Right kidney (tissue), 1 donor: Measurements from ENCODE around the gene VEGFA.
"Not testable (repeated sequence)": the region's sequence is repeated elsewhere in the genome, so short reads cannot be mapped to it uniquely, and the experiment has no call there.

ENCODE experiments used
- DNase-seq: peaks from one replicate; pipeline ENCODE4 v3.0.0-alpha.2; 2016

Gene VEGFA

DNA sequence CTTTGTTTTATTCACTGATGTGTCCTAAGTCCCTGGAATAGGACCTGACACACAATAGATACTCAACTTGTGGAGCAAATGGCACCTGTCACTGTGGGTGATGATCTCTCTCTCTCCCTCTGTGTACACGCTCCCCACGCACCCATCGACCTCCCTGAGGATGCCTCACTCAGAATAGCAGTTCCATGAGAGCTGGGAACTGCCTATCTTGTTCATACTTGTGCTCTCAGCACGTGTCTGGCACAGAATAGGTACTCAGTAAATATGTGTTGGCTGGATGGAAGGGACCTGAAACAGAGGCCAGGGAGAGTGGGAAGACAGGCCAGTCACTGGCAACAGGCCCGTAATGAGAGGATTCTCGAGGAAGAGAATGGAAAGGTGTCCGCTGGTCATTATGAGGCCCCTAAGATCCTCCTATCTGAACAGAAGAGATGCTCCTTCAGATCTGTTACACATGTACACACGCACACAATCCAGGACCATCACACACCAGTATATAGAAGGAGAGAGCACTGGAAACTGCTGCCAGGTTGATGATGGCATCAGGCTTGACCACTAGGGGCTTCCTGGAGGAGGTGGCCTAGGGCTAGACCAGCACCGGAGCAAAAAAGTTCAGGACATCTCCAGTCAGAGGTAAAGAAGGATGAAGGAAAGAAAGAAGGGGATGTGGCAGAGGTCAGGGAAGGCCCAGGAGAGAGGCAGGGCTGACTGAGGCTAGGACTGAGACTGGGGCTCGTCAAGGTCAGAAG lies 30.9 kb downstream of the VEGFA start:
- DNase-seq, result no peak

DNA sequence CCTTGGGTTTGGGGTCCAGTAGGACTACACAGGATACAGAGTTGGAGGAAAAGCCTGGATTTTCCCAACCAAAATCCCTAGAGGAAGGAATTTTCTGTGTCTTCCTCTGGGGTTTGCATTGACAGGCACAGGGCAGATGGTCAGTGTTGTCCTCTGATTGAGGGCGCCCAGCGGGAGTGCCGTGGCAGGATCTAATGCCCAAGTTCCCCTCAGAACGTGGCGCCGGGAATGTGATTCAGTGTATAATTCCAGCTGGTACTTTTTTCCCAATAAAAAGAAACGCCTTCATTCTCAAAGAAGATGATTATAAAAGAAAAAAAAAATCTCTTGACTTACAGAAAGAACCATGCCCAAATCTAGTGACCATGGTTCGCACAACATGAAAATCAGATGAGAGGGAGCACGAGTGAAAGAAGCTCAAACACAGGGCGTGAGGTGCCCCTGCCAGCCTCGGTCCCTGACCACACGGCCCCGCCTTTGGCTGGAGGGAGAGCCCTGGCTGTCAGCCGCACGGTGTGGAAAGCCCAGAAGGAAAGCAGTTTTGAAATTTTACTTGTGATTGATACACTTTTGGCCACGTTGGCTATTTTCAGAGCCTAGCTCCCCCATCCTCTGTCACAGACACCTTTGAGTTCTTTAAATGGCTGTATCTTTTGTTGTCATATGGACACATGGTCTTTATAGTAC lies 31.6 kb downstream of the VEGFA start:
- DNase-seq, result no peak

DNA sequence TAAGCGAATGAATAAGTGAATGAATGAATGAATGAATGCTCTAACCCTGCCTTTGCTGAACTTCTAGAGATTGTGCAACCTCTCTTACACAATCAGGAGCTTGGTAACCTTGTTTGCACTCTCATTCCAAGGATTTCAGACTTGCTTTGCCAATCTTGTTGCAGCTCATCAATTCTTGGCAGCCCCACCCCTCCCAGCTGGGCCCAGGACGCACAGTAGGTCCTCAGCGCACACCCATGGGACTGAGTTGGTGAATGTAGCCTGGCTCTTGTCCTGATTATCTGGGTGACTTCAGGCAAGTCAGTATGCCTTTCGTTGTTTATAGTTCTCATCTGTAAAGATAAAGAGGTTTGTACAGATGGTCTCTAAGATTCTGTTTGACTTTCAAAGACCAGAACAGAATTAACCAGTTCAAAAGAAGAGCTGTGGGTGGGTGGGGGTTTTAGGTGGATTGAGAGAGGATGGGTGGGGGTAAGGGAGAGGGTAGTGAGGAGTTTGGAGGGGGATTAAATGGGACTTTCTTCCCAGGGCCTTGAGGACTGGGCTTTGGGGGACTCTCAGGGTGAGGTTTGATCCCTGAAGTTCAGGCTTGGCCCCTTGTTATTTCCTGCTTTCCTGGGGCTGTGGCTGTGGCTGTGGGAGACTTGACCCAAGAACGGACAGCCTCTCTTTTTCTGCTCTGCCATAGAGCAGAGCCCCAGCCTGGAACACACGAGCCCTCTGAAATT lies 33.2 kb downstream of the VEGFA start:
- DNase-seq, result no peak

DNA sequence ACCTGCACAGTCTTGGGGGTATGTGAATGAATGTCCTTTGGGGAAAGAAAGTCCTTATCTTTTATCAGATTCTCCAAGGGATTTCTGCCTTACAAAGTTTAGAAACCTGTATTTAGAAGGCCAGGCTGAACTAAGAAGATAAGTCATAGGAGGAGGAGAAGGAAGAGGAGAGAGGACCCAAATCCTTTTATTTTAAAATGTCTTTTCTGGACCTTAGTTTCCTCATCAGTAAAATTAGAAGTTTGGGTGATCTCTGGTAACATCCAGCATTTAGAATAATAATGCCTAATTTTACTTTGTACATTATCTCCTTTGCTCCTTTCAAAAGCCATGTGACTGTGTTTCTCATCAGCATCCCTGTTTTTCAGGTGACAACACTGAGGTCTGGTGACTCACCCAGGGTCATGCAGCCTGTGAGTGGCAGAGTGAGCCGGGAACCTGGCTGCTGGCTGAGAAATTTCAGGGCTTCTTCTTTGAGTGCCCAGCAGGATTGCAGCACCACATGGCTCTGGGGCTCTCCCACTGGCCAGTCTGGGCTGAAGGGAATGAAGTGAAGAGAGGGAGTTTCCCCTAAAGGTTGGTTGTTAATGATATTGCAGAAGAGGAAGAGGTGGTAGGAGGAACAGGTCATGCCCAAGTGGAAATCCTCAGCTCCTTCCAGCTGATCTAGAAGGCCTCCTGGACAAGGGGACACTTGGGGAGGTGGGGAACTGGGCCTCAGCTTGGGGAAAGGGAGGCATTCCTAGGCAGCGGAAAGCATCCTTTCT lies 34.0 kb downstream of the VEGFA start:
- no peak for DNase-seq

DNA sequence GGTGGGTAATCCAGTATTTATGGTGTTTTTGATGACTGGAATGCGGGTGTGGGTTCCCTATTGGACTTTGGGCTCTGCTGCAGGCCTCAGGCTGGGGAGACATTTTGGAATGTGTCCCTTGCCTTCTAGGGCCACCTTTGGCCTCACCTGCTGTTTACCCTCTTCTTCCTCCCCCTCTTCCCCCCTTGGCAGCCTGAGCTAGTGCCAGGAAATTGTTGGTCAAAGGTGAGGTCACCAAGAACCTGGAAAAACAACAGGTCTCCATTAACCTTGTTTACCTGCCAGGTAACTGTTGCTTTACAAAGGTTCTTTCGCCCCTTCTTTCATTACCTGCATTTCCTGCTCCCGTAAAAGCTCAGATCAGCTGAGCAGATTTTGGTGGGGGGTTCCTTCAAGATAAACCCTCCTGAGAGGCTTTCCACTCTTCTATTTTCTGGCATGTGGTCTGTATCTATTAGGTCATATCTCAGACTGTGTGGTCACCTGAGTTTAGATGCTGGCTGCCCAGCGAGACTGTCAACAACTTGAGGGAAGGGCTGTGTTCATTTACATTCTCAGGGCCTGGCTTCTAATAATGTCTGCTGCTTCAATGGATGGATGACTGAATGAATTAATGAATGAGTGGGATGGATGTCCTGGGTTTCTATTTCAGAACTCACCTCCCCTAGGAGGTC lies 34.7 kb downstream of the VEGFA start:
- no peak for DNase-seq

DNA sequence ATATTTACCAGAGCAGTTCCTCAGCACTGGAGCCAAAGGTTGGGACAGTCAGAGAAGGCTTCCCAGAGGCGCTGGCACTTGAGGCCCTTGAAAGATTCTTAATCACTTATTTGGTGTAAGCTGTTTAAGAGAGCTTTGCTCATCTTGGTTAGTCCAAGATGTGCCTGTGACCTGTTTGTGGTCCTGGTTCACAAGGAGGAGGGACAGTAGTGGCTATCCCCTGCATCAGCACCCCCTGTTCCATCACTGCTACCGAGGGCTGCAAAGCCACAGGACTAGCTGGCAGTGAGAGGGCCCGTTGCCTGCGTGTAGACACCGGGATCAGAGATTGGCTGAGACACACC lies 35.7 kb downstream of the VEGFA start:
- no peak for DNase-seq

DNA sequence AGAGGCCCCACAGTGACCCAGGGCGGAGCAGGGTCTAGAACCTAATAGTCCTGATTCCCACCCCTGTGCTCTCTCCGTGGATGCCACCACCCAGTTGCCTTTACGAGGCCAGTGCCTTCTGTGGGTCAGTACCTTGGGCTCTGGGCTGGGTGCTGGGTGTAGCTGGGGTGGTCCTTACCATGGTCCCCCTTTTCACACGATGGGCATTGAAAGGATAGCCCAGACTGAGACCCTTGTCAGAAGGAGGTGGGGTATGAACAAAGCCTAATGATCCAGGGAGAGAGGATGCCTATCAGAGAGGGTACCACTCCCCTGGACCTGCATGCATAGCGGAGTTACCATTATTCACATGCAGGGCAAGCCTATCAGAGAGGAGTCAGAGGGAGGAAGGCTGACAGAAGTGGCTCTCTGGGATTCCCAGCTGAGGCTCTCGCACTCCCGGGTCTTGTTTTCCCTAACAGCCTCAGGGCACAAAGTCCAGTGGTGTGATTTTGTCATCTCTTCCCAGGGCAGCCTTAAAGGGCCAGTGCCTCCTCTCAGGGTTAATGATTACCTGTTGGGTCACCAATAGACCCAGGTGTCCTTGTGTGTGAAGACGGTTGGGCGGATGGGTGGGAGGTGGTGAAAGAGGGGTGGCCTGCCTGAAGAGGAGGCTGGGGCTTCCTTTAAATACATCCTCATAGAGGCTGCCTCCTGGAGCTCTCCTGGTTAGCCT lies 36.2 kb downstream of the VEGFA start:
- DNase-seq, result no peak

DNA sequence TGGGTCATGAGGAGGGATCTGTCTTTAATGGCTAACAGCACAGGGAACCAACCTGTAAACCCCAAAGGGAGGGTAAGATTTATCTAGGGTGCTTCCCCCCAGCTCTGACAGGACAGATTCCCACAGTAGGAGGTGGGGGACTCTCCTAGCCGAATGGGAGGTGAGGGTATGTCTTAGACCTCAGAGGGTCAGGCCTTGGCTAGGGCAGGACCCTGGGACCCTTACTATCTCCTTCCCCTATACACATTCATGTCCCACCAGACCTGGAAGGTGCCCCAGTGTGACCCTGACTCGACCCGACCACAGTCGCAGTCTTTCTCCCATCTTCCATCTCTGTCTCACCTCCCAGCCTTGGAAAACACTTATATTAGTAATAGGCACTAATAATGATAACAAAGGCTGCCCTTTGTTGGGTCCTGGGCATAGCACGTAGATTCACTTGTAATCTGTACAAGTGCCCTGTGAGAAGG lies 36.8 kb downstream of the VEGFA start:
- DNase-seq, result no peak

DNA sequence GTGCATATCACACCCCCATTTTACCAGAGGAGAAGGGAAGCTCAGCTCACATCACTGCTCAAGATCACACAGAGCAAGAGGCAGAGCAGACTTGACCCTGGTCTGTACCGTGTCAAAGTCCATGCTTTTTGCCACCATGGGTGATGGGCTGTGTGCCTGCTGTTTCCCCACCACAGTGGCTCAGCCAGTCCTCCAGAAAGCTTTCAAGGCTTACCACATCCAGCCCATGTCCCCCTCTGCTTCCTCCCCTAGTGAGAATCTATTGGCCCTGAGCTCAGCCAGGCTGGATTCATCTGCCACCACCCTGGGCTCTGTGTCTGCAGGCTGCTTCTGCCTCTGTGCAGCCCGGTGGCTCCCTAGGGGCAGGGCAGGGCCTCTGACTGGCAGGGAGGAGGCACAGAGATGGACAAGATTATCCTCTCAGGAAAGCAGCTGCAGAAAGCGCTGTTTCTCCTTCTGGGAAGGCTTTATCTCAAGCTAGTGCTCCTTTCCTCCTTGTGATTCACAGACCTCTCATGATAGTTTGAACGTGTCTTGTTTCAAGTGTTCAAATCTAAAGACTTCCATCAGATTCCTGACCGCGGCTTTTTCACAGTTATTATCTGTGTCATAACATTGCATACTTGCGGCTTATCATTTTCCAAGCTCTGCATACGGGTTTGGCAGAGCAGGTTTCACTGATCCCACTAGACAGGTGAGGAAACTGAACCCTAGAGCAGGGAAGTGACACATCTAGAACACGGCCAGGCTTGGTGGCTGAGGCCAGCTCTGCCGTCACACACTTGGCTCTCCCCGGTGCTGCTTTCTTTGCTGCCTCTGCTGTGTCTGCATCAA lies 37.4 kb downstream of the VEGFA start:
- no peak for DNase-seq

DNA sequence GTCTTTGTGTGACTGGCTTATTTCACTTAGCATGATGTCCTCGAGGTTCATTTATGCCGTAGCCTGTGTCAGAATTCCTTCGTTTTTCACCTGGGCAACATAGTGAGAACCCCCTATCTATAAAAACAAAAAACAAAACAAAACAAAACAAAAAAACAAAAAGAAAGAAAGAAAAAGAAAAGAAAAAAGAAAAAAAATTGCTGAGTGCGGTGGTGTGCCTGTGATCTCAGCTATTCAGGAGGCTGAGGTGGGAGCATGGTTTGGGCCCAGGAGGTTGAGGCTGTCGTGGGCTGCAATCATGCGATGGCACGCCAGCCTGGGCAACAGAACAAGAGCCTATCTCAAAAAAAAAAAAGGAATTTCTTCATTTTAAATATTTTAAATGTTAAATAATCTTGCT lies 38.4 kb downstream of the VEGFA start:
- DNase-seq, result no peak

DNA sequence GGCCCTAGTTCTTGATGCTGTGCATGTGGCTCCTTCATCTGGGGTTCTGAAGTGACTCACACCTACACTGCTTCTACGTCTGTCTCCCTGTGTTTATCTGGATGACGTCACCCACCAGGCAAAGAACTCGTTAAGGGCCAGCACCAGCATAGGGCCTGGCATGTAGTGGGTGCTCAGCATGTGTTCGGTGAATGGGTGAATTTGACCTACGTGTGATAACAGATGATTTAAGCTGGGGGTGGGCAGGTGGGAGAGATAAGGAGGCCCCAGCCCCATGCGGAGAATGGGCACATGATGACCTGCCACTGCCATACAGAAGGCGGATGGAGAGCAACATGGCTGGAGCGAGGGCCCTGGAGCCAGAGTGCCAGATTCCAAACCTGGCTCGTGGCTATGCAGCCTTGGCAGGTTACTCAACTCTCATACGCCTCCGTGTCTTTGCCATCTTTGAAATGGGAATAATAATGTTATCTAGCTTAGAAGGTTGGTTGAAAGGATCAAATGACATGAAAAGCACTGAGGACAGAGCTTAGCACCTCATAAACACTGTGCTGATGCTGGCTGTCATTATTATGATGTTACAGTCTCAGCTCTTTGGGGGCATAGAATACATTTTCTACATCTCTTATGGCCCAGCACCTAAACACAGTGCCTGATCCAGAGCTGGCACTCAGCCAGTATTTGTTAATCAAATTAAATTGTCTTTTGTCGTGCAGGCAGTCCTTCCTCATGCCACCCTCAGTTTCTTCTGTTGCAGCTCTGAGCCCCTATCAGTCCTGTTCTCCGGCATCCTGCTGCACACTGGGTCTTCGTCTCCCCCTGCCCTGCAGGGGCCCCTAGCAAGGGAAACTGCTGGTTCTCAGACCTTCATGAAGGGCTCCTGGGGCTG lies 39.6 kb downstream of the VEGFA start:
- DNase-seq, result no peak

DNA sequence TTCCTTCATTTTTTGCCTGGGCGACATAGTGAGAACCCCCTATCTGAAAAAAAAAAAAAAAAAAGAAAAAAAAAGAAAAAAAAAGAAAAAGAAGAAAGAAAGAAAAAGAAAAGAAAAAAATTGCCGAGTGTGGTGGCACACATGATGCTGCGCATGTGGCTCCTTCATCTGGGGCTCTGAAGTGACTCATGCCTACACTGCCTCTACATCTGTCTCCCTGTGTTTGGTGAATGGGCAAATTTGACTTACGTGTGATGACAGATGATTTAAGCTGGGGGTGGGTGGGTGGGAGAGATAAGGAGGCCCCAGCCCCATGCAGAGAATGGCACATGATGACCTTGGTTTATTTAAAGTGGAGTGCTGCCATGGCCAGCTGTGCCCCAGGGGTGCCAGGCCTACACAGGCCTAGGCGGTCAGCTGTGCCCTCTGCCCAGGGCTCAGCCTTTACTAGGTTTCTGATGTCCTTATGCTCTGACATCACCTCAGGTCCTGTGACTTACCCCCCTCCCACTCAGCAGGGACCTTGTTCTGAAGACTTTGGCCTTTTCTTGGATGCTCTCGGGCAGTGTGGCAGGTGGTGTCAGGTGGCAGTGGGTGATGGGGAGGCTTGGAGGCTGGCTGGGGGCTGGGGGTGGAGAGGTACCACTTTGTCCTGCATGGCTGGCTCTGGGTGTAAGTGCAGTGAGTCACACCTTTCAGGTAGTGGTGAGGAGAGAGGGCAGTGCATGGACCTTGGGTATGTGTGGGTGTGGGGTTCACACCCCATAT lies 41.1 kb downstream of the VEGFA start:
- no peak for DNase-seq

DNA sequence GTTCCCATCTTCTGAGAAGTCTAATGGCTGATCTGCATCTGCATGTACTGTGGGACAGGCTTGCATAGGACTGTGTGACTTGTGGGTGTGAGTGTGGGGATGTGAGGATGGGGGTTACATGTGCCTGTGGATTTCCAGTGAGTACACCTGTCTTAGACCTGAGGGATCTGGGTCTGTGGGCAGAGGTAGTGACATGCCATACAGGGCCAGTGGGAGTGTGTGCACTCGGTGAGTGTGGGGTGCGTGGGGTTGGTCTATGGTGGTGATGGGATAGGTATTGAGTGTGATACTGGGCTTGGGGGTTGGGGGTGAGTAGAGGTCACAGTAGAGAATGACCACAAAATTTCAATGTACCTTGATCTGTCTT lies 41.7 kb downstream of the VEGFA start:
- DNase-seq, result no peak

DNA sequence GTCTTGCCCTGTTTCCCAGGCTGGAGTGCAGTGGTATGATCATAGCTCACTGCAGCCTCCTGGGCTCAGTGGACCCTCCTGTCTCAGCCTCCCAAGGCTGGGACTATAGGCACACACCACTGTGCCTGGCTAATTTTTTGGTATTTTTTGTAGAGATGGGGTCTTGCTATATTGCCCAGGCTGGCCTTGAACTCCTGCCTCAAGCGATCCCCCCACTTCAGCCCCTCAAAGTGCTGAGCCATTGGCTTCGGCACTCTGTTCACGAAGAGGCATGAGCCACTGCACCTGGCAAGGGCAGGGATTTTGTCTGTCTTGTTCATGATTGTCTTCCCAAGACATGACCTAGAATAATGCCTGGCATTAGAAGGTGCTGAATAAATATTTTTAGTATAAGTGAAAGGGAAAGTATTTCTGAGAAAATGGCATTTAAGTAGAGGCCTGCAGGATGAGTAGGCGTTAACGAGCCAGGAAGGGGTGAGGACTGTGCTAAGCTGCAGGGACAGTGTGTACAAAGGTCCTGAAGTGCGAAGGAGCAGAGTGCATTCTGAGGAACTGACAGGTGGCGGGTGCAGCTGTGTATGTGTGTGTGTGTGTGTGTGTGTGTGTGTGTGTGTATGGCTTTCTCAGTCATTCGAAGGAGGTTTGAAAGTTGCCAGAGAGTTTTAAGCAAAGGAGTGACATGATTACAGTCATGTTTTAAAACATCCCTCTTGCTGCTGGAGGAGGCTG lies 43.0 kb downstream of the VEGFA start:
- DNase-seq, result no peak

DNA sequence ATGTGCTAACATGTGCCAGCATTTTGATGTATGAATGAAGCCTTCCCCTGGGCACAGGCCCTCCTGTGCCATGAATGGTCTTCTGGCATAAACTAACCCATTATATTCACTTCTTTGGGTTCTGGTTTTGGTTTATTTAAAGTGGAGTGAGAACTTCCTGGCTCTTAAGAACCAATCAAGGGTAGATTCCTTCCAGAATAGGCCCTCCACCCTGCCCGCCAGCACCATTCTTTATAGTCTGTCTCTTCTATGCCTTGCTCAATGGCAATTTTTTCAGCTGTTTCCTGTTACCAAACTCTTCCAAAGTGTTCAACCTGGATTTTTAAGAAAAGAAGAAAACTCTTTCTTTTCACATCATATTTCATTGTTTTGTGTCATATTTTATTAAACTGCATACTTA lies 44.1 kb downstream of the VEGFA start:
- no peak for DNase-seq

DNA sequence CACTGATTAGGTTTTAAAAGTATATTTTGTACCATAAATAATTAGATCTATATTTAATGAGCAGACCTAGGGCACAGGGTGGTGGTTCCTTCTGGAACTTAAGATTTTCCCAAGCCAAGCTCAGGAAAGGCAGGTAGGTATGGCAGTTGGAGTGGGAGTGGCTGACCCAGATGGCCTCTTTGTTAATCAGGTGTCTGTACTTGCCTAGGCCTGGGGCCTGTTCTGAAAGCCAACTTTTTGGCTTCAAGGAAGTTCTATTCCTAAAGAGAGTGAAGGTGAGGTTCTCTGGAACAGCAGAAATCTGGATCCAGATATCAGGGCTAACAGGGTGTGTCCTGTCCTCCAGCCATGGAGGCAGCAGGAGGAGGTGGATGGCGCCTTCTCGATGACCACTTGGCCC lies 44.9 kb downstream of the VEGFA start:
- DNase-seq, result no peak

DNA sequence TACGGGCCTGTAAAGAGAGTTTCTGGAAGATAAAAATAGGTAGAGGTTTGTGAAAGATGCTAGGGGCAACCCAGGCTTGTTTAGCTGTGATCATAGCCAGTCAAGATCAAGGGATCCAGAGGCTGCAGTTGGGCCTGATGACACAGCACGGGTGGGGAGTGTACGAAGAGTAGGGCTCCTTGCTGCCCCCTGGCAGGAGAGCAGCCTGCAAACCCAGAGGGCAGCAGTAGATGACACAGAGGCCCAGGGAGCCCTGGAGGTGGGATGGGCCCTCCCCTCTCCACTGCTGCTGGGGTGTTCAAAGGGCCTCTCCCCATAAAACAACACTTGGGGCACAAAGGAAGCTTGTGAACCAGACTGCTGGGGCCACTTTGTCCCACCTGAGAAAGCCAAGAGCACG lies 47.2 kb downstream of the VEGFA start:
- no peak for DNase-seq

DNA sequence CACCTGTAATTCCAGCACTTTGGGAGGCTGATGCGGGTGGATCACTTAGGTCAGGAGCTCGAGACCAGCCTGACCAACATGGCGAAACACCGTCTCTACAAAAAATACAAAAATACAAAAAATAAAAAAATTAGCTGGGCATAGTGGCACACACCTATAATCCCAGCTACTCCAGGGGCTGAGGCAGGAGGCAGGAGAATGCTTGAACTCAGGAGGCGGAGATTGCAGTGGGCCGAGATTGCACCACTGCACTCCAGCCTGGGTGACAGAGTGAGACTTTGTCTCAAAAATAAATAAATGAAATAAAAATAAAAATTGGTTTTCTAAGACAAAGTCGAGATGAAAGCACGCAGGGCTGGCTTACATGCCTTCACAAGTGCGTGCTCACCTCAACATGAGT lies 49.0 kb downstream of the VEGFA start:
- not testable (repeated sequence) for DNase-seq
